Ramos (cell line): ENCODE data around the gene PLAAT4.
"Not testable (repeated sequence)": the region's sequence is repeated elsewhere in the genome, so short reads cannot be mapped to it uniquely, and the experiment has no call there.

ENCODE experiments used
- in situ Hi-C: fragments of 300-500 bp; cut with MboI; formaldehyde crosslinking; loops from one replicate; pipeline ENCODE4 v1.14.3; 2022; ENCODE audit warnings: low sequenced_read_pairs; ENCODE audit not compliant: unreplicated experiment

Gene PLAAT4

DNA sequence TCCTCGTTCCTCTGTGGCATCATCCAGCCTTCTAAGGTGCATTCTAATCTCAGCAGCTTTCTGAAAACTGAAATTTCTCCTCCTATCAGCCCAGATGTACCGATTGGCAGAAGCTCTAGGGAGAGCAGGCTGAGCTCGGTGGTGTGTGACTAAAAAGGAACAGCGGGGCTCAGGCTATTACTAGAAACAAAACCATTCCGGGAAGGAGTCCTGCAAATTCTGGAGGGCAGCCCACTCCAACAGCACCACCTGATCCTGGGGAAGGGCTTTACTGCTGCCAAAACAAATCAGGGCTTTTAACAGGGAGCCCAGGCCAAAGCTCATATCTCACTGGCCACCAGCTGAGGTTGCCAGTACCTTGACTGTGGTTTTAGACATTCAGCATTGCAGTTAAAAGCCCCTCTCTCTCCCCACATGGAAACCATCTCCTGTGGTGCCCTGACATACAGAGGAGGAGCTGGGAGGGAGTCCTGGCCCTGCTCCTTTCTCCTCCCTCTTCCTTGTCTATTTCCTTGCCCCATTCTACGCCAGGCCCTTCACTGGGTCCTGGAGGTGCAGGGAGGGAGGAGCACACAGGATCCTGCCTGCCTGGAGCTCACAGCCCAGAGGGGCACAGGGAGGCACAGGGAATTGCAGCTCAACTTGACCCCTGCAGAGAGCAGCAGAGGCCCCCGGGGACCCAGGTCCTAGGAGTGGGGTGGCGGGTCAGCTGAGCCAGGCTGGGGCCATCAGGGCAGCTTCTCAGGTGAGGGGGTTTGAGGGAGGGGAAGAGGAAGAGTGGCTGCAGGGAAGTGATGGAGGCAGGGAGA, 889 bp downstream of the PLAAT4 start:
- in situ Hi-C loops = no loop called here

- in situ Hi-C loops = not testable (repeated sequence)
Observed at GRCh38 chr11:63542506-63542905, 5.9 kb downstream of the PLAAT4 start.

GRCh38 chr11:63543711-63544110, 7.1 kb downstream of the PLAAT4 start:
- in situ Hi-C loops = no loop called here

DNA sequence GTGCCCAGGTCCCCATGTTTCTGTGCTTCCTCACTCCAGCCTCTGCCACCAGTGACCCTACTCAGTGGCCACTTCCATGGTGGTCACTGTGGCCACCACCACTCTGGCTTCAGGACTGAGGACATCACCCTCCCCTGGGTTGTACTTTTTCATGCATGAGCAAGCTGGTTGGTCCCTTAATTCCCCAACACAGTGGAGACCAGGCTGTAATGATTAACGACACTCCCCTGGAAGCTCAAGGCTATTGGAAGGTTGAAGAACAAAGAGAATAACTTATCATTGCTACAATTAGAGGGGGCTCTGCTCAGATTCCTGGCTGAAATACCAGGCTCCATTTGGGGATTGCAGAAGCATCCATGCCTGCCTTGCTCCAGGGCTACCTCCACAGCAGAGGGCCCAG, 10.5 kb downstream of the PLAAT4 start:
- in situ Hi-C loops = no loop called here

DNA sequence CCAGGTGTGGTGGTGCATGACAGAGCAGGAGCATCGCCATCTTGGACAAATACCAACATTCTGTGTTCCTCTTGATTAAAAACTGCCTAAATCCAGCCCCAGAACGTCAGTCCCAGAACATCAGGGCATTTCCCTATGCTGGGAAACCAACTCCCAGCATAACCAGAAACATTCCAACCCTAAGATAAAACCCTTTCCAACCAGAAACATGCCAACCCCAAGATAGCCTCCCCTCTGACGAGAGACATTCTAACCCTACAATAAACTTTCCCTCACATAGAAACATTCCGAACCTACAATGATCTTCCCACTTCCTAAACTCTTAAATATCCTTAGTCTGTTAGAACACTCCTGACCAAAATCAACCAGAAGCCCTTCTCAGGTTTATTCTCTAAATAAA, 11.6 kb downstream of the PLAAT4 start:
- in situ Hi-C loops = no loop called here

DNA sequence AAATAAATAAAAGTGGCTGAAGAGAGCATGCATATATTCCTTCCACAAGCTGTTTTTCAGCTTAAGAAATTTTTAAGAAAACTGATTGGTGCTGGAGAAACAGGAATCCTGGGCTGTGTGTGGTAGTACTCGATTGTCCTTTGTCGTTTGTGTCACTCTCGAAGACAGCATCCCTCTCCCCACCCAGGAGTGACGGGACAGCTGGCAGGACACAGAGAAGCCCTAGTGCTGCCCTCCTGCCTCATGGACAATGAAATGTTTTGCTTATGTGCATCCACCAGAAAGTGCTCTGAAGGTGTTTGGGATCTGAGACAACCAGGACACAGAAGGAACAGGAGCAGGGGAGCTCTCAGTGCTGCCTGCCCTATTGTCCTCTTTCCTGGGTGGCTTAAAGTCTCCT, 12.8 kb downstream of the PLAAT4 start:
- in situ Hi-C loops = no loop called here

DNA sequence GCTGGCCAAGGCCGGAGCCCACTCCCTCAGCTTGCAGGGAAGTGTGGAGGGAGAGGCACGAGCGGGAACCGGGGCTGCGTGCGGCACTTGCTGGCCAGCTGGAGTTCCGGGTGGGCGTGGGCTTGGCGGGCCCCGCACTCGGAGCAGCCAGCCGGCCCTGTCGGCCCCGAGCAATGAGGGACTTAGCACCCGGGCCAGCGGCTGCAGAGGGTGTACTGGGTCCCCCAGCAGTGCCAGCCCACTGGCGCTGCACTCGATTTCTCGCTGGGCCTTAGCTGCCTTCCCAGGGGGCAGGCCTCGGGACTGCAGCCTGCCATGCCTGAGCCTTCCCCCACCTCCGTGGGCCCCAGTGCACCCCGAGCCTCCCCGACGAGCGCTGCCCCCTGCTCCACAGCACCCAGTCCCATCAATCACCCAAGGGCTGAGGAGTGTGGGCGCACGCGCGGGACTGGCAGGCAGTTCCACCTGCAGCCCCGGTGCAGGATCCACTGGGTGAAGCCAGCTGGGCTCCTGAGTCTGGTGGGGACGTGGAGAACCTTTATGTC, 13.6 kb downstream of the PLAAT4 start:
- in situ Hi-C loops = not testable (repeated sequence)

DNA sequence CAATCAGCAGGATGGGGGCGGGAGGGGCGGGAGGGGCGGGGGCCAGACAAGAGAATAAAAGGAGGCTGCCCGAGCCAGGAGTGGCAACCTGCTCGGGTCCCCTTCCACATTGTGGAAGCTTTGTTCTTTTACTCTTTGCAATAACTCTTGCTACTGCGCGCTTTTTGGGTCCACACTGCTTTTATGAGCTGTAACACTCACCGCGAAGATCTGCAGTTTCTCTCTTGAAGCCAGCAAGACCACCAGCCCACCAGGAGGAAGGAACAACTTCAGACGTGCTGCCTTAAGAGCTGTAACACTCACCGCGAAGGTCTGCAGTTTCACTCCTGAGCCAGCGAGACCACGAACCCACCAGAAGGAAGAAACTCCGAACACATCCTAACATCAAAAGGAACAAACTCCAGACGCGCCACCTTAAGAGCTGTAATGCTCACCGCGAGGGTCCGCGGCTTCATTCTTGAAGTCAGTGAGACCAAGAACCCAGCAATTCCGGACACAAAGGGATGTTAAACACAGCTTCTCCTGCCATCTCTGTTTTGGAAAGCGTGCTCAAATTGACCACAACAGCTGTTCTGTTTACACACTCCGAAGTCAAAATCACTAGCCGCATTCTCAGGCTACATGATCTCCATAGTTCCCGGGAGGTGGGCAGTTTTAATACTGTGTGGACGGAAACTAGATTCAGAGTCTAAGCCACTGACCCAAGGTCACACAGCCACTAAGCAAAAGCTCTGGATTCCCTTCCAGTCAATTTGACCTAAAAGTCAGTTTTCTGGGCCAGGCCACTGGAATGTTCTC, 14.7 kb downstream of the PLAAT4 start:
- in situ Hi-C loops = no loop called here

GRCh38 chr11:63551889-63552266, 15.3 kb downstream of the PLAAT4 start:
- in situ Hi-C loops = no loop called here

DNA sequence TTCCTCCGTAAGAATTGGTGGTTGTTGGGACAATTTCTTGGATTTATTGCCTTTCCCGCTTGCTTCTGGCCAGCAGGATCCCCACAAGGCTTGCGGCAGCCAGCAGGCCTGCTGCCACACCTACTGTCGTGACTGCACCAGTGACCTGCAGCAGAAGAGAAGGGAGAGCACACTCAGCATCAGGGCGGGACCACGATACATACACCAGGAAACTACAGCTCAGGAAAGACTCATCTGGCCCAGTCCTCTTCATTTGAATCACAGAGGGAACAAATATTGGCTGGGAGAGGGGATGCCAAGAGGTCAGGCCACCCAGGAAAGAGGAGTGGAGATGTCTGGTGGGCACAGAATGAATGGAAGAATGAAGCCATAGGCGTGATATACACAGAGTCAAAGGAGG, 16.3 kb downstream of the PLAAT4 start:
- in situ Hi-C loops = no loop called here

DNA sequence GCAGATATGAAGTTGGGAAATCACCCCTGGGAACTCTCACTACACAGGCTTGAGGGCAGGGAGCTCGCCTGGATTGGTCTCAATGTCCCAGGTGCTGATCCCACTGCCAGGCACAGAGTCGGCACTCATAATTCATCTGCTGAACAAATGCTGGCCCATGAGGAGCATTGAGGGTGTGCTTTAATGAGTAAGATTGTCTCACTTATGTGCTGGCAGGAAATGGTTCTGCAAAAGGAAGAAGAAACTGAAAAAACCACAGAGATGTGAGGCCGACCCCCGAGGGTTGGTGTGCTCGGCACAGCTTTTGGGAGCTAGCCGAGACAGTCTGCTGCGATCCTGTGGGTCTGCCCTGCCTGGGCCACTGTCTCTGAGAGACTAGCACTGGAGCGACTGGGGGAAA, 17.2 kb downstream of the PLAAT4 start:
- in situ Hi-C loops = no loop called here

DNA sequence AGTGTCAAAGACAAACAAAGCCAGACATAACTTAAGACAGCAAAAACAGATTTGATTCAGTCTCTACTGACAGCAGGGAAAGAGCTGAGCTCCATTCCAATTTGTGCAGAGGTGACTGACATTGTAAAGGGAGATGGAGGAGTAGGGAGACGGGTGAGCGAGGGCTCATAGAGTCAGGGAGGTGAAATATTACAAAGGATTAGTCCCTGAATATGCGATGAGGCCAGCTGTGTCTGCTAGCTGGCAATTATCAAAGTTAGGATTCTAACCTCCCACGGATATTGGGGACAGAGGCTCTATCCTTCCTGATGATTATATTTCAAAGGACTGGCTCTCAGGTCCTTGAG, 18.2 kb downstream of the PLAAT4 start:
- in situ Hi-C loops = no loop called here

DNA sequence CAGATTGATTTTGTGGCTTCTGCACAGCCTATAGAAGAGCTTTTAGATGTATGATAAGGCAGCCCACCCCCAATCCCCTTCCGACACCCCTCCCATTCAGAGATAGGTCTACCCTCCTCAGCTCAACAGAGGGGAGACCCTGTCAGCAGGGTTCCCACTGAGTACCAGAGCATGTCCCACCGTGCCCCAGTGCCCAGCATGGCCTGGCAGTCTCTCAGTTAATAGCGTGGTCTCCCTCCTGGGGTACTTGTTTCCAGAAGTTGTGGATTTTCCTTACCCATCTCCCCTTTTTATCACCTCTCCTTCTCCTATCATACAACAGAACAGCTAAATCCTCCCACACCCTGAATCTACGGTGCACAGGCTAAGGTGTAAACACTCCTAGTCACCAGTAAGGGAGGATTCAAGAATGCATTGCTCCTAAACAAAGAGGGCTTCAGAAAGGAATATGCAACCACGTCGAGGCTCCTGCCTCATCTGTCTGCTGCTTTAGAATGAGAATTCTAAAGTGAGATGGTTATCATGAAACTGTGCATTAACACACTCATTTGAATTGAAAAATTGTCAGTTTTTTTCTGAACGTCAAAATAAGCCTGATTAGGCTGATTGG, 19.9 kb downstream of the PLAAT4 start:
- in situ Hi-C loops = no loop called here

GRCh38 chr11:63557570-63557969, 21.0 kb downstream of the PLAAT4 start:
- in situ Hi-C loops = no loop called here

DNA sequence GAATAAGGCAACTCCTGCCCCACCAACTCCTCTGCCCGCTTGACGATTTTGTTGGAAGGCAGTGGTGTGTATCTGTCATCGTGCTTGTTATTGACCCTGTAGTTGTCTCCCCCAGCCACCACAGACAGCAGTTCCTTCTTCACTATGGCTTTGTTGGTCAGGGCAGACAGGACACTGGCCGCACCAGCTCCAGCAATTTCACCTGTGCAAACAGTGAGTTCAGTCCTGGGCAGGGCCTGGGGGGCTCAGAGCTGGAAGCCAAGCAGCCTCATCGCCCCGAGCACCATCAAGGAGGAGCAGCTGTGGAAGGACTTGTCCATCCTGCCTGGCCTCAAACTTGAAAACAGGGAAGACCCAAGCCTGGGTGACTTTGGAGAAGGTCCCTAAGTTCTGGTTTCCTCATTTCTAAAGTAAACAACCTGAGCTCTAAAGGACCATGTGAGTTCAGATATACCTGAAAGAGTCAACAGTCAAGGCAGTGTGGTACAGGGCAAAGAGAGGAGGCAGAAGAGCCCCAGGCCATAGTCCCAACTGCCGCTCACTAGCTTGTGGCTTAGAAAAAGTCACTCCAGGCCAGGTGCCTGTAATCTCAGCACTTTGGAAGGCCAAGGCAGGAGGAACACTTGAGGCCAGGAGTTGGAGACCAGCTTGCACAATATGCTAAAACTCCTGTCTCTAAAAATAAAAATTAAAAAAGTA, 22.0 kb downstream of the PLAAT4 start:
- in situ Hi-C loops = no loop called here

GRCh38 chr11:63560506-63561180, 24.0 kb downstream of the PLAAT4 start:
- in situ Hi-C loops = no loop called here

GRCh38 chr11:63563201-63564055, 26.8 kb downstream of the PLAAT4 start, which contains the start of gene PLAAT2:
PLAAT2 (minus strand) TSS chr11:63563379; CDS start chr11:63563324, 55 bp downstream.
- in situ Hi-C loops = no loop called here

DNA sequence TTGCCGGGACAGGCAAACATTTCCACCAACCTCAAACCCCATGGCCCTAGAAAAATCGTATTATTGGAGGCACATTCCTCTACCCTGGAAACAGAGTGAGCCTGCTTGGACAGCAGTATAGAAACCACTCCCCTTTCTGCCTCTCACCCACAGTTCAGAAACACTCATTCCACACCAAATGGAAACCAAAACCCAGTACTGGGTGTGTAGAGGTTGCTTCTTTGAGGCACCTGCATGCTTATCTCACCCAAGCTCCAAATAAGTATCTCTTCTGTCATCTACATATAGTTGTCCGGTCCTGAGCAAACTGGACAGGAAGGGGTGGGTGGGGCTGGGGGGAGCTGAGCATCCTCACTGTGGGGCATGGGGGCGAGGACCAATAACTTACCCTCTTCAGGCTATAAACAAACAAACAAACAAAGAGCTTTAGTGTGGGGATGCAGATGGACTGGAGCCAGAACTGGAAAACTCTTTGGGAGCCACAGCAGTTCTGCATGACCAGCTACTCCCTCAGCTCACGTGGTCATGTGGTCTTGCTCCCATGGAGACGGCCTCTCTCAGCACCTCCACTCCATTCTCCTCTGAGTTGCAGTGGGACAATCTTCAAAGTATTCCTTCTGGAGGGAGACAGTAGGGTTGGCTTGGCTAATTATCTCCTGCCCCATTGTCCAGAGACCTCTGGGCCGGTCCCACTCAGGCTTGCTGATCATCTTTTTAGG, 27.6 kb downstream of the PLAAT4 start:
- in situ Hi-C loops = no loop called here
